ENCODE data around the gene PLK5. TPM values are rescaled to one million over a fixed set of nuclear protein-coding genes. Genes with fewer than 3 reads are reported as not detected.

Gene PLK5
- polyA plus RNA-seq, 1 of the 3 experiments (the other 2 are of a cell fraction) = not detected

- H3K36me3 ChIP-seq (replicated peaks in 1 of 2; ENCODE audit: control insufficient read depth in 1 of 2, insufficient read depth in 2 of 2, low read length in 1 of 2) = no peaks in the 10 kb centered on the region
- H3K4me3 ChIP-seq (ENCODE audit: low read depth in 2 of 2, low read length in 1 of 2) = no peak overlapping the region
- no peak overlapping the region for H3K4me2 ChIP-seq
- H4K20me1 ChIP-seq (ENCODE audit: insufficient read depth) = no peaks in the 10 kb centered on the region
- H3K27me3 ChIP-seq (ENCODE audit: insufficient read depth) = 0 out of 2 replicates have a peak, but pooled peaks cover 5% of the 10 kb centered on the region
- no peaks in the 10 kb centered on the region for H3K9me2 ChIP-seq
- ChIA-PET POLR2A (no interaction called here), CTCF (interaction anchor here (0.8 to 3.0 kb wide), 3 partner anchors 10 to 46 kb away, joined by 3 to 9 read pairs (median 4); no protein-coding TSS in a partner anchor)
- no peak overlapping the region for H3K27ac ChIP-seq (ENCODE audit: low read depth in 2 of 2, low read length in 1 of 2)
- 70% methylated on average over 9 of the region's 9 CpGs for WGBS (ENCODE audit: low lambda C conversion rate)
- H3F3A ChIP-seq (replicated peaks; ENCODE audit: insufficient read depth) = peaks cover 8% of the 10 kb centered on the region
- TF ChIP-seq TCF12 (IDR thresholded peaks at IDR 0.05) = no peak
- TF ChIP-seq EP300 (IDR thresholded peaks at IDR 0.05; ENCODE audit: borderline replicate concordance in 1 of 2, low read depth in 1 of 2, low read length in 1 of 2) = no peak
- TF ChIP-seq GATA2 (CRISPR knock-in tag; IDR thresholded peaks at IDR 0.05) = no peak
- TF ChIP-seq MAX (IDR thresholded peaks at IDR 0.05; ENCODE audit: low read depth) = no peak
- TF ChIP-seq USF2 (IDR thresholded peaks at IDR 0.05; ENCODE audit: borderline replicate concordance, low read depth, low read length) = no peak
- no peak for TF ChIP-seq FOSL2 (IDR thresholded peaks at IDR 0.05; ENCODE audit: borderline replicate concordance, low read depth)
- no peak for TF ChIP-seq GABPA (IDR thresholded peaks at IDR 0.05; ENCODE audit: low read depth)
- TF ChIP-seq NRF1 (IDR thresholded peaks at IDR 0.05; ENCODE audit: low read depth, low read length) = no peak
- TF ChIP-seq SMC3 (IDR thresholded peaks at IDR 0.05; ENCODE audit: low read depth, low read length) = no peak
- TF ChIP-seq YY1 (IDR thresholded peaks at IDR 0.05; ENCODE audit: low read depth) = no peak
- no peak for TF ChIP-seq CTCF (IDR thresholded peaks at IDR 0.05)
- no peak for TF ChIP-seq RFX5 (IDR thresholded peaks at IDR 0.05; ENCODE audit: low read length)
- no peak for TF ChIP-seq FOXJ3 (CRISPR knock-in tag; IDR thresholded peaks at IDR 0.05)
- no peak for TF ChIP-seq MEF2A (IDR thresholded peaks at IDR 0.05; ENCODE audit: borderline replicate concordance, low read depth)
- no peak for TF ChIP-seq CHD2 (IDR thresholded peaks at IDR 0.05; ENCODE audit: low read length, partially characterized antibody)
- no peak for TF ChIP-seq USF1 (IDR thresholded peaks at IDR 0.05; ENCODE audit: borderline replicate concordance, low read depth)
- no peak for TF ChIP-seq PBX3 (IDR thresholded peaks at IDR 0.05)
- H2AFZ ChIP-seq (ENCODE audit: low read depth) = no peak overlapping the region
- no peak overlapping the region for H3K9ac ChIP-seq
- DNase-seq = no peak
- H3K4me1 ChIP-seq (ENCODE audit: control insufficient read depth in 1 of 2, insufficient read depth in 2 of 2, low read depth in 1 of 2, low read length in 1 of 2) = peaks cover 5 to 7% of the 10 kb centered on the region in 2 experiments; a peak in 2 of 4 replicates
- no peaks in the 10 kb centered on the region for H3K79me2 ChIP-seq (ENCODE audit: insufficient read depth)
- no peaks in the 10 kb centered on the region for H3K9me3 ChIP-seq
Measured at GRCh38 chr19:1501200-1501595, 22.7 kb upstream of the PLK5 start.

All from SK-N-SH (cell line).